Measurements from ENCODE around the gene PRDM16.

DNA sequence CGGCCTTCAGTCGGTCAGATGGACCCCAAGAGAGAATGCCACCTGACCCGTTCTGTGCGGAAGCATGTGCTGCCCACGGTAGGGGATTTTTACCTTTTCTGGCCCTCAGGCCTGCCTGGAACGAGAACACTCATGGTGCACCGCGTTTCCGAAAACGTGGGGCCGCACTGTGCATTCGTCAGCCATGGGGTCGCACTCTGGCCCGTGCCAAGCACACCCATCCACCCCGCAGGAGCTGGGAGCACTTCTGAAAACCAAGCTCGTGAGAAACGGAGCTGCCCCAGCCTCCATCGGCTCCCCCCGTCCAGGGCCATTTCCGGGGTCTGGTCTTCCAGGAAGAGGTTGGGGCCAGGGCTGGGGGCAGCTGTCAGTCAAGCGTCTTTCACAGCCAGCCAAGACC is 72.8 kb downstream of the PRDM16 start:
- TF ChIP-seq CTCF (IDR thresholded peaks at IDR 0.05), result no peak
- no peak for TF ChIP-seq POLR2A (IDR thresholded peaks at IDR 0.05)

Data from uterus (tissue), 2 donors.